ENCODE results near the gene TMEM184C. TPM values are rescaled to one million over a fixed set of nuclear protein-coding genes. Genes with fewer than 3 reads are reported as not detected.
A peak's percentile ranks its signal among the peaks of the same experiment; 100 is the strongest.

The TMEM184C gene
- total RNA-seq, 2 donors from 2014 or later: 15.8 to 20.8 TPM

GRCh38 chr4:147644471-147644870 is 27.3 kb downstream of the TMEM184C start:
- intact Hi-C loops (cut with DNase I): no loop called here
- H3K4me3 ChIP-seq: no peak overlapping the region
- TF ChIP-seq POLR2A (IDR thresholded peaks at IDR 0.05): no peak
- H3K36me3 ChIP-seq (replicated peaks in 1 of 2; ENCODE audit: insufficient read depth in 1 of 2, low read depth in 2 of 2): peaks cover 0 to 5% of the 10 kb centered on the region in 2 donors
- H3K4me1 ChIP-seq: peaks cover 11% of the 10 kb centered on the region
- no peaks in the 10 kb centered on the region for H3K27me3 ChIP-seq
- no peak overlapping the region for H3K27ac ChIP-seq
- peak; percentile 42 for ATAC-seq
- no peaks in the 10 kb centered on the region for H3K9me3 ChIP-seq
- WGBS, 2 donors: 30 to 44% methylated on average over 3 of the region's 3 CpGs
- DNase-seq: peak in 3 of 4 donors; percentile 28 to 55 (median 35)

GRCh38 chr4:147645099-147645498 is 27.9 kb downstream of the TMEM184C start:
- H3K4me1 ChIP-seq: peaks cover 11% of the 10 kb centered on the region
- no peak for ATAC-seq
- no peaks in the 10 kb centered on the region for H3K27me3 ChIP-seq

GRCh38 chr4:147648656-147649055 is 31.5 kb downstream of the TMEM184C start:
- Histone ChIP-seq H3K27ac (no peak overlapping the region), H3K9me3 (no peaks in the 10 kb centered on the region), H3K4me3 (no peak overlapping the region), H3K4me1 (peaks cover 11% of the 10 kb centered on the region), H3K27me3 (no peaks in the 10 kb centered on the region), H3K36me3 (replicated peaks in 1 of 2; ENCODE audit: insufficient read depth in 1 of 2, low read depth in 2 of 2) (peaks cover 0 to 3% of the 10 kb centered on the region in 2 donors)
- ATAC-seq (no peak), DNase-seq (no peak)
- TF ChIP-seq CTCF (IDR thresholded peaks at IDR 0.05): no peak
- TF ChIP-seq POLR2A (IDR thresholded peaks at IDR 0.05): no peak
- intact Hi-C loops (cut with DNase I): no loop called here

More at GRCh38 chr4:147645099-147645498, 27.9 kb downstream of the TMEM184C start:
- Histone ChIP-seq H3K4me3 (no peak overlapping the region), H3K27ac (no peak overlapping the region), H3K9me3 (no peaks in the 10 kb centered on the region), H3K36me3 (replicated peaks in 1 of 2; ENCODE audit: insufficient read depth in 1 of 2, low read depth in 2 of 2) (peaks cover 0 to 5% of the 10 kb centered on the region in 2 donors)
- no peak for TF ChIP-seq POLR2A (IDR thresholded peaks at IDR 0.05)
- TF ChIP-seq CTCF (IDR thresholded peaks at IDR 0.05): no peak
- no peak for DNase-seq
- intact Hi-C loops (cut with DNase I): no loop called here

- Histone ChIP-seq H3K4me3 (no peak overlapping the region), H3K27me3 (no peaks in the 10 kb centered on the region), H3K36me3 (replicated peaks in 1 of 2; ENCODE audit: insufficient read depth in 1 of 2, low read depth in 2 of 2) (peaks cover 0 to 3% of the 10 kb centered on the region in 2 donors), H3K27ac (no peak overlapping the region), H3K9me3 (no peaks in the 10 kb centered on the region), H3K4me1 (no peaks in the 10 kb centered on the region)
- 94 to 97% methylated on average over 1 of the region's 1 CpG for WGBS, 2 donors
- ATAC-seq: no peak
- intact Hi-C loops (cut with DNase I): no loop called here
- DNase-seq: no peak
- no peak for TF ChIP-seq POLR2A (IDR thresholded peaks at IDR 0.05)
- TF ChIP-seq CTCF (IDR thresholded peaks at IDR 0.05): no peak
Observed at GRCh38 chr4:147651563-147651962, 34.4 kb downstream of the TMEM184C start.

- no peak overlapping the region for H3K4me3 ChIP-seq
- TF ChIP-seq CTCF (IDR thresholded peaks at IDR 0.05) (no peak), POLR2A (IDR thresholded peaks at IDR 0.05) (no peak)
- no peak overlapping the region for H3K27ac ChIP-seq
- DNase-seq (no peak), ATAC-seq (no peak)
- intact Hi-C loops (cut with DNase I): no loop called here
- 96 to 100% methylated on average over 2 of the region's 2 CpGs for whole genome bisulfite sequencing, 2 donors
- peaks cover 0 to 8% of the 10 kb centered on the region in 2 donors for H3K36me3 ChIP-seq (replicated peaks in 1 of 2; ENCODE audit: insufficient read depth in 1 of 2, low read depth in 2 of 2)
- no peaks in the 10 kb centered on the region for H3K9me3 ChIP-seq
- H3K27me3 ChIP-seq: no peaks in the 10 kb centered on the region
- H3K4me1 ChIP-seq: no peaks in the 10 kb centered on the region
Observed at GRCh38 chr4:147655639-147656038, 38.4 kb downstream of the TMEM184C start.

All from body of pancreas (tissue), 4 donors.